Common myeloid progenitor, CD34-positive (primary cell): Measurements from ENCODE around the gene SNTB2.

Source experiments
- CTCF ChIA-PET: fragments of 350-600 bp; sonication (Branson Sonifier 250); formaldehyde crosslinking; loops from one replicate; lab custom pipeline; 2021; ENCODE audit warnings: antibody characterized with exemption; lab: Charles Lee
- POLR2A ChIA-PET: fragments of 350-600 bp; sonication (Branson Sonifier 250); formaldehyde crosslinking; loops from one replicate; lab custom pipeline; 2021; ENCODE audit warnings: antibody characterized with exemption; lab: Charles Lee
- DNase-seq, 3 donors: peaks; one replicate each; pipeline versions ENCODE4 v3.0.0 to v3.0.0-alpha.2; 2013
- H3K27ac ChIP-seq, 2 experiments: 1 replicate in 1 of 2; 2 replicates in 1 of 2; pipeline ENCODE4 v1.7.0; 2013; ENCODE audit warnings: inconsistent platforms in 2 of 2, low read length in 2 of 2, mild to moderate bottlenecking in 2 of 2, low read depth in 1 of 2, moderate library complexity in 1 of 2; ENCODE audit not compliant: severe bottlenecking in 2 of 2, insufficient read depth in 1 of 2, poor library complexity in 1 of 2
- H3K27me3 ChIP-seq, 5 experiments: replicated peaks in 2 of 5; 1 replicate in 3 of 5; 2 replicates in 2 of 5; pipeline versions ENCODE4 v1.6.1 to v1.7.0; 2013; ENCODE audit warnings: low read length in 4 of 5, mild to moderate bottlenecking in 2 of 5, moderate library complexity in 2 of 5, inconsistent platforms in 1 of 5; ENCODE audit not compliant: insufficient read depth in 5 of 5, control insufficient read depth in 4 of 5
- H3K36me3 ChIP-seq, 4 experiments: 1 replicate in 2 of 4; 2 replicates in 2 of 4; pipeline versions ENCODE4 v1.6.1 to v1.7.0; 2013; ENCODE audit warnings: low read length in 3 of 4, control low read depth in 1 of 4, mild to moderate bottlenecking in 1 of 4; ENCODE audit not compliant: control insufficient read depth in 4 of 4, insufficient read depth in 4 of 4
- H3K4me1 ChIP-seq, 4 experiments: 1 replicate in 3 of 4; 2 replicates in 1 of 4; pipeline versions ENCODE4 v1.6.1 to v1.7.1; 2013; ENCODE audit warnings: low read length in 3 of 4, mild to moderate bottlenecking in 3 of 4, control low read depth in 1 of 4, inconsistent platforms in 1 of 4, moderate library complexity in 1 of 4; ENCODE audit not compliant: control insufficient read depth in 4 of 4, insufficient read depth in 4 of 4; ENCODE audit errors: control extremely low read depth in 1 of 4
- H3K4me3 ChIP-seq, 7 experiments: 1 replicate in 4 of 7; 2 replicates in 3 of 7; pipeline versions ENCODE4 v1.5.1 to v1.7.0; 2013; ENCODE audit warnings: mild to moderate bottlenecking in 7 of 7, low read length in 6 of 7, moderate library complexity in 6 of 7, inconsistent platforms in 2 of 7, low read depth in 2 of 7, control low read depth in 1 of 7; ENCODE audit not compliant: insufficient read depth in 4 of 7, control insufficient read depth in 1 of 7; ENCODE audit errors: extremely low read depth in 1 of 7
- H3K9me3 ChIP-seq, 5 experiments: 1 replicate in 4 of 5; 2 replicates in 1 of 5; pipeline versions ENCODE4 v1.6.1 to v1.7.1; 2013; ENCODE audit warnings: low read length in 4 of 5, mild to moderate bottlenecking in 2 of 5, inconsistent platforms in 1 of 5, low read depth in 1 of 5, moderate library complexity in 1 of 5; ENCODE audit not compliant: control insufficient read depth in 4 of 5, insufficient read depth in 2 of 5; ENCODE audit errors: control extremely low read depth in 1 of 5
- WGBS: methylation state at CpG from one replicate; pipeline ENCODE4 v1.1.5; 2013; ENCODE audit not compliant: insufficient coverage; 5-methylcytosine and 5-hydroxymethylcytosine counted together

SNTB2 gene

DNA sequence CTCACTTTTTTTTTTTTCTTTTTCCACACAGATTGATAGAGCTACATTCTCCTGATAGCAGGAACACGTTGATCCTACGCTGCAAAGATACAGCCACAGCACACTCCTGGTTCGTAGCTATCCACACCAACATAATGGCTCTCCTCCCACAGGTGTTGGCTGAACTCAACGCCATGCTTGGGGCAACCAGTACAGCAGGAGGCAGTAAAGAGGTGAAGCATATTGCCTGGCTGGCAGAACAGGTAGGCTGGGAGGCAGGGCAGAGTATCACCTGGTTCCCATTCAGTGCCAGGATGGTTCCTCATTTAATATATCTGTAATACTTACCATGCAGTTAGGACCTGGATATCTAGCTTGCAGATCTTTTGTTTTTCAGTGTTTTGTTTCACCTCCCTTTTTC, 73.1 kb downstream of the SNTB2 start:
- Histone ChIP-seq H3K4me3 (no peak overlapping the region), H3K36me3 (no peaks in the 10 kb centered on the region), H3K9me3 (no peaks in the 10 kb centered on the region), H3K4me1 (peaks cover 0 to 2% (median 0%) of the 10 kb centered on the region in 4 experiments), H3K27ac (no peak overlapping the region), H3K27me3 (no peaks in the 10 kb centered on the region)
- 100% methylated on average over 2 of the region's 4 CpGs for WGBS
- ChIA-PET CTCF (interaction anchor here (1.5 to 2.6 kb wide), 2 partner anchors 11 to 110 kb away, joined by 3 to 11 read pairs; no protein-coding TSS in a partner anchor), POLR2A (interaction anchor here (0.6 kb wide), 1 partner anchor 10 kb away, joined by 6 read pairs; no protein-coding TSS in a partner anchor)
- DNase-seq = no peak

DNA sequence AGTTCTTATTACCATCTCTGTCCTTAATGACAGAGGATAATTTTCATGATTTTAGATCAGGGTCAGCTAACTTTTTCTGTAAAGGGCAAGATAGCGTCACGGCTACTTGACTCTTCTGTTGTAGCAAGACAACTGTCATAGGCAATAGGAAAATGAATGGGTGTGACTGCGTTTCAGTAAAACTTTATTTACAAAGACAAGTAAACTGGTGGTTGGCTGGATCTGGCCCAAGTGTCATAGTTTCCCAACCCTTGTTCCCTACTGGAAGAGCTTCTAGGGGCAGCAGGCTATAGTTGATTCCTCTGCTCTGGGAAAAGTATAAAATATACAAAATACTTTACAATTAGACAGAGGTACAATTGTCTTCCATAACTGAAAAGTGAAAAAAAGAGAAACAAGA, 73.5 kb downstream of the SNTB2 start:
- no peaks in the 10 kb centered on the region for H3K36me3 ChIP-seq
- no peak overlapping the region for H3K4me3 ChIP-seq
- H3K27ac ChIP-seq = no peak overlapping the region
- peaks cover 0 to 2% (median 0%) of the 10 kb centered on the region in 4 experiments for H3K4me1 ChIP-seq
- POLR2A ChIA-PET = no interaction called here
- no peaks in the 10 kb centered on the region for H3K27me3 ChIP-seq
- 90% methylated on average over 2 of the region's 3 CpGs for WGBS
- CTCF ChIA-PET = interaction anchor here (1.5 to 2.6 kb wide), 2 partner anchors 11 to 110 kb away, joined by 3 to 11 read pairs; no protein-coding TSS in a partner anchor
- no peak for DNase-seq
- H3K9me3 ChIP-seq = no peaks in the 10 kb centered on the region

DNA sequence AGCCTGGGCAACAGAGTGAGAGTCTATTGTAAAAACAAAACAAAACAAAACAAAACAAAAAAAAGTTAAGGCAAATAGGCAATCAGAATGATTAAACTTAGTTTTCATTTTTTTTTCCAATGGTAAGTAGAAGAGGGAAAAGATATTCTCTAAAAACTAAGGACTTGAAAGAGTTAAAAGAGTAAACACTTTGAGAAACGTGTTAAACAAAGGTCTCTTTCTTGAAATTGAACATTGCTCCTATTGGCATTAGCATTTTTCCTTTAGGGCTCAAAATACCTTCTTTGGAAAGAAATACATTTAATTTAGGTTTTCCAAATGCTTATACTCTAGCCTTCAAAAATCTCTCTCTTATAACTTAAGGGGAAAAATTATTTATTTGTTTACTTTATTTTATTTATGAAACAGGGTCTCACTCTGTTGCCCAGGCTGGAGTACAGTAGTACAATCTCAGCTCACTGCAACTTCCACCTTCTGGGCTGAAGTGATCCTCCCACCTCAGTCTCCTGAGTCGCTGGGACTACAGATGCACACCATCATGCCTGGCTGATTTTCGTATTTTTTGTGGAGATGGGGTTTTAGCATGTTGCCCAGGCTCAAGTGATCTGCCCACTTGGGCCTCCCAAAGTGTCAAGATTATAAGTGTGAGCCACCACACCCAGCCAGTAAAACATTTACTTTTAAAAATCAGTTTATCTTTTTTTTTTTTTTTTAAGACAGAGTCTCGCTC, 79.5 kb downstream of the SNTB2 start:
- no peaks in the 10 kb centered on the region for H3K9me3 ChIP-seq
- no peak overlapping the region for H3K4me3 ChIP-seq
- WGBS = 95% methylated on average over 3 of the region's 4 CpGs
- no peak overlapping the region for H3K27ac ChIP-seq
- POLR2A ChIA-PET = no interaction called here
- no peaks in the 10 kb centered on the region for H3K27me3 ChIP-seq
- no peak for DNase-seq
- CTCF ChIA-PET = no interaction called here
- peaks cover 0 to 11% (median 6%) of the 10 kb centered on the region in 4 experiments for H3K4me1 ChIP-seq
- H3K36me3 ChIP-seq = no peaks in the 10 kb centered on the region

DNA sequence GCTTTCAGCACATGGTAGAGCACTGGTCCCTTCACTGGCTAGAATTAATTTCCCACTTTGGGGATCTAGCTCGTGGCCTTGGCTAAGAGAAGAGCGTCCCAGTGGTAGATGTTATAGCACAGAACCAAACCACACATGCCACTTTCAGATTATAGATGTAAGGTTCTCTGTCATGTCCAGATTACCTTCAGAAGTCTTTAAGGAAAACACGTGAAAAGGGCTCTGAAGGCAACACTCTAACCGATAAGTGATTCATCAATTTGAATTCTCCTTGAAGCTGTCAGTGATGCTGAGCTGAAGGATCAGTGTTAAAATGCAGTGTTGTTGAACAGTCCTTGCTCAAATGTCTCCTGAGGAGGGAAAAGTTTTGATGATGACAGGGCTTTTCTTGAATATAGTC, 80.7 kb downstream of the SNTB2 start:
- no peaks in the 10 kb centered on the region for H3K36me3 ChIP-seq
- 100% methylated on average over 1 of the region's 4 CpGs for WGBS
- CTCF ChIA-PET = interaction anchor here (2.8 kb wide), 1 partner anchor 18 kb away, joined by 11 read pairs; no protein-coding TSS in a partner anchor
- H3K9me3 ChIP-seq = no peaks in the 10 kb centered on the region
- no peak overlapping the region for H3K4me3 ChIP-seq
- POLR2A ChIA-PET = no interaction called here
- H3K27me3 ChIP-seq = no peaks in the 10 kb centered on the region
- H3K27ac ChIP-seq = no peak overlapping the region
- peaks cover 0 to 11% (median 6%) of the 10 kb centered on the region in 4 experiments for H3K4me1 ChIP-seq
- no peak for DNase-seq

DNA sequence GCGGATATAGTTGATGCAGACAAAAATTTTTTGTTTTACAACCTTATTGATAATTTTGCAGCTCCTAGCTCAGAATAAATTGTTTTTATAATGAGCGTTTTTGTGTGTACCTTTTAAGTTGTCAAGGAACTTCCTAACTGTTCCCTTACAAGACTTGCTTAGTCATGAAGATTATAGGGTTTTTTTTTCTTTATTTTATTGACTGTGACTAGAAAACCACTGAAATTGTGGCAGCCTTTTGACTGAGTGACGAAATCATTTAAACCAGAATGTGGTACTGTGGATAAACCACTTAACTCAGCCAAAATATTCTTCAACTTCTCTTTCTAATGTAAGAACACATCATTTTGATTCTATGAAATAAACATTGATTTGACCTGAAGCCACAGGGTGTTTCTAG, 83.4 kb downstream of the SNTB2 start:
- no CpG with 5 or more reads among the region's 3 CpGs for WGBS
- H3K27me3 ChIP-seq = no peaks in the 10 kb centered on the region
- no peak overlapping the region for H3K27ac ChIP-seq
- CTCF ChIA-PET = interaction anchor here (0.9 to 3.4 kb wide), 2 partner anchors 11 to 97 kb away, joined by 3 to 11 read pairs; no protein-coding TSS in a partner anchor
- peaks cover 0 to 11% (median 6%) of the 10 kb centered on the region in 4 experiments for H3K4me1 ChIP-seq
- H3K36me3 ChIP-seq = no peaks in the 10 kb centered on the region
- DNase-seq = peak; percentile 21 to 76 (median 73)
- POLR2A ChIA-PET = interaction anchor here (0.7 kb wide), 1 partner anchor 11 kb away, joined by 6 read pairs; no protein-coding TSS in a partner anchor
- H3K4me3 ChIP-seq = no peak overlapping the region
- no peaks in the 10 kb centered on the region for H3K9me3 ChIP-seq

- Histone ChIP-seq H3K9me3 (no peaks in the 10 kb centered on the region), H3K27ac (no peak overlapping the region), H3K4me1 (peaks cover 0 to 11% (median 6%) of the 10 kb centered on the region in 4 experiments), H3K4me3 (no peak overlapping the region), H3K27me3 (no peaks in the 10 kb centered on the region), H3K36me3 (no peaks in the 10 kb centered on the region)
- POLR2A ChIA-PET = no interaction called here
- no peak for DNase-seq
- WGBS = no CpG with 5 or more reads among the region's 2 CpGs
- CTCF ChIA-PET = interaction anchor here (0.9 to 3.4 kb wide), 2 partner anchors 11 to 97 kb away, joined by 3 to 11 read pairs; no protein-coding TSS in a partner anchor
Observed at GRCh38 chr16:69270831-69271230, 83.9 kb downstream of the SNTB2 start.

DNA sequence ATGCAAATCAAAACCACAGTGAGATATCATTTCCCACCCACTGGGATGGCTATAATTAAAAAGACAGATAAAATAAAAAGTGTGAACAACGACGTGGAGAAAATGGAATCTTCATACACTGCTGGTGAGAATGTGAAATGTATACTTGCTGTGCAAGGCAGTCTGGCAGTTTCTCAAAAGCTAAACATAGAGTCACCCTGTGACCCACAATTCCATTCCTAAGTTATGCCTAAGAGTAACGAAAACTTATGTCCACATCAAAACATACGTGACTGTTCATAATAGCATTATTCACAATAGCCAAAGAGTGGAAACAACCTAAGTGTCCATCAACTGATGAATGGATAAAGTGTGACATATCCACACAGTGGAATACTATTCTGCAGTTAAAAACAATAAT, 86.0 kb downstream of the SNTB2 start:
- Histone ChIP-seq H3K9me3 (no peaks in the 10 kb centered on the region), H3K27me3 (no peaks in the 10 kb centered on the region), H3K4me1 (peaks cover 0 to 11% (median 6%) of the 10 kb centered on the region in 4 experiments), H3K27ac (no peak overlapping the region), H3K36me3 (no peaks in the 10 kb centered on the region), H3K4me3 (no peak overlapping the region)
- POLR2A ChIA-PET = no interaction called here
- DNase-seq = no peak
- whole genome bisulfite sequencing = 94% methylated on average over 3 of the region's 4 CpGs
- CTCF ChIA-PET = interaction anchor here (1.2 to 3.4 kb wide), 3 partner anchors 13 kb away, joined by 3 to 11 read pairs (median 4); no protein-coding TSS in a partner anchor
